NCI-H446 treated with DMSO at 0.1 percent for 48 hours (cell line): Measurements from ENCODE around the gene IFNL4.
"Not testable (repeated sequence)": the region's sequence is repeated elsewhere in the genome, so short reads cannot be mapped to it uniquely, and the experiment has no call there.

Experiments used
- DNase-seq: peaks from one replicate; lab custom pipeline; 2025; lab: John Stamatoyannopoulos, UW

IFNL4 gene

GRCh38 chr19:39254531-39255345 lies 6.1 kb upstream of the IFNL4 start:
- no peak for DNase-seq

GRCh38 chr19:39253374-39254149 lies 4.9 kb upstream of the IFNL4 start:
- DNase-seq = no peak

GRCh38 chr19:39252458-39252857 lies 3.8 kb upstream of the IFNL4 start:
- no peak for DNase-seq

- no peak for DNase-seq
These were observed 3.2 kb upstream of the IFNL4 start for GRCh38 chr19:39251846-39252245.

GRCh38 chr19:39251081-39251480 lies 2.4 kb upstream of the IFNL4 start:
- no peak for DNase-seq

GRCh38 chr19:39247701-39248664 lies 673 bp downstream of the IFNL4 start:
- DNase-seq = no peak

- no peak for DNase-seq
These were observed 1.5 kb downstream of the IFNL4 start for GRCh38 chr19:39246951-39247669.

GRCh38 chr19:39245166-39245565 lies 3.5 kb downstream of the IFNL4 start:
- DNase-seq = not testable (repeated sequence)

GRCh38 chr19:39244410-39245100 lies 4.1 kb downstream of the IFNL4 start, which contains the start of gene IFNL3:
IFNL3 (minus strand) TSS chr19:39245006; CDS start chr19:39244967, 39 bp downstream.
- not testable (repeated sequence) for DNase-seq

GRCh38 chr19:39243741-39244140 lies 4.9 kb downstream of the IFNL4 start:
- DNase-seq = not testable (repeated sequence)

GRCh38 chr19:39240421-39240820 lies 8.2 kb downstream of the IFNL4 start:
- no peak for DNase-seq

- DNase-seq = no peak
These were observed 9.7 kb downstream of the IFNL4 start for GRCh38 chr19:39238944-39239343.

- no peak for DNase-seq
These were observed 10.4 kb downstream of the IFNL4 start for GRCh38 chr19:39238209-39238608.

GRCh38 chr19:39237200-39238184 lies 11.2 kb downstream of the IFNL4 start:
- no peak for DNase-seq

- DNase-seq = no peak
These were observed 12.1 kb downstream of the IFNL4 start for GRCh38 chr19:39236527-39236926.

GRCh38 chr19:39232708-39233107 lies 15.9 kb downstream of the IFNL4 start:
- DNase-seq = no peak

- no peak for DNase-seq
These were observed 18.4 kb downstream of the IFNL4 start for GRCh38 chr19:39230096-39230764.

- DNase-seq = no peak
These were observed 23.7 kb downstream of the IFNL4 start for GRCh38 chr19:39224910-39225309.
